HuH-7.5 (cell line): ENCODE measurements around the gene SECTM1.

Experiments
- DNase-seq: peaks from one replicate; pipeline ENCODE4 v3.0.0; 2011; ENCODE audit warnings: low spot score

The SECTM1 gene

GRCh38 chr17:82327757-82328140 lies 5.8 kb downstream of the SECTM1 start:
- DNase-seq = no peak

GRCh38 chr17:82327289-82327688 lies 6.3 kb downstream of the SECTM1 start:
- DNase-seq = no peak

DNA sequence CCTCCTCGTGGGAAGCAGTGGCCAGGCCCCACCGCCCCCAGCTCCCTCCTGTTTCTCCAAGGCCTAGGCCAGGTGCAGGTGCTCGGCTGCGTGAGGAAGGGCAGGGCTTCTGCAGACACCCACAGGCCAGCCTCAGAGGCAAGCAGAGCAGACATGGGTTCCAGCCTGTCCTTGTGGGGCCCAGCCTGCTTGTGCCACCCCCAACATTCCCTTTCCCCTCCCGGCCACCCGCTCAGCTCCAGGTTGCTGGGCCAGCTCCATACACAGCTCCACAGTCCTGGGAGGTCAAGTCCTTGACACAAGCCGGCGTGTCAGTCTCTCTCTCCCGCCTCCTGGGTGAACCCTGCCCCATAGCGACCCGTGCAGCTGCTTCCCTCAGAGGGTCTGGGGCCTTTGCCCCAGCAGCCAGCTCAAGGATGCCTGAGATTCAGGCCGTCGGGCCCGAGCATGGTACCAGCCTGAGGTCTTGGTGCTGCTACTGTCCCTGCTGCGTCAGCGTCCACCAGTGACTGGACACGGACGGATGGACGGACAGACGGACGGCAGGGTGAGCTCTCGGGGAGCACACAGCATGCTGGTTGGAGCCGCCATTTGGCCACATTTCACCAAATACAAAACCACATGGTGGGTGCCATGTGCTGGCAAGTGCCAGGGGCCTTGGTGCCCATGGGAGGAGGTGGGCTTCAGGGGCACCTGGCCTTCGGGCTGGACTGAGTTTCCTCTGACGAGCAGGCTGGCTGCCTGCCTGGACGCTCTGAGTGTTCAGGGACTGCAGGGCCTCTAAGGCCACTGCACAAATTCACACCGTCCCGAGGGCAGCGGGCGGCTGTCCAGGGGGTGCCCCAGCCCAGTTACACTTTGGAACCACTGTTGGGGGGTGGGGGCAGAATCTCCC lies 8.0 kb downstream of the SECTM1 start:
- no peak for DNase-seq

DNA sequence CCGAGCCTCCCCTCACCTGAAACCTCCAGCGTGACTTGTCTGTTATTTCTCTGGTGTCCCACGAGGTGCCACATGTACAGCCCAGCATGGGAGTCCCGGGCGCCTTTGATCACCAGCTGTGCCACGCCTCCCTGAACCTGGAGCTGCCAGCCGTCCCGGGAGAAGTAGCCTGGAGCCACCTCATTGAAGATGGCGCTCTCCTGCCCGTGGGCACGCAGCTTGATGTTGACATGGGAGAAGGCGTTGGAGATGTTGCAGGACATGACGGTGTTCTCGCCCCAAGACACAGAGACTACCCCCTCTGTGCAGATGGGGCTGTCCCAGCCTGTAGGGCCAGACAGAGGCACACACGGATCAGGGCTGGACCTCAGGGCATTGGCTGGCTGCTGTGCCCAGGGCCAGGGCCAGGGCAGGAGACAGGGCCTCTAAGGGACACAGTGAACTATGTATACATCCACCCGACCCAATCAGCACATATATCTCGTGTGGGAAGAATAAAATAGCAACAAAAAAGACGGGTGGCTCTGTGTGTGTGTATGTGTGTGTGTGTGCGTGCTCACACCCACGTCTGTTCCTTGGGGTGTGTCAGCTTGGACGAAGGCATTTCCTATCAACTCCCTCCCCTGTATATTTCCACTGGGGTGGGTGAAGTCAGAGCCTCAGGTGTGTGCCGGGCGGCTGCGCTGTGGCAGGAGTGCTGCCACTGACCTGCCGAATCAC lies 8.8 kb downstream of the SECTM1 start:
- no peak for DNase-seq

DNA sequence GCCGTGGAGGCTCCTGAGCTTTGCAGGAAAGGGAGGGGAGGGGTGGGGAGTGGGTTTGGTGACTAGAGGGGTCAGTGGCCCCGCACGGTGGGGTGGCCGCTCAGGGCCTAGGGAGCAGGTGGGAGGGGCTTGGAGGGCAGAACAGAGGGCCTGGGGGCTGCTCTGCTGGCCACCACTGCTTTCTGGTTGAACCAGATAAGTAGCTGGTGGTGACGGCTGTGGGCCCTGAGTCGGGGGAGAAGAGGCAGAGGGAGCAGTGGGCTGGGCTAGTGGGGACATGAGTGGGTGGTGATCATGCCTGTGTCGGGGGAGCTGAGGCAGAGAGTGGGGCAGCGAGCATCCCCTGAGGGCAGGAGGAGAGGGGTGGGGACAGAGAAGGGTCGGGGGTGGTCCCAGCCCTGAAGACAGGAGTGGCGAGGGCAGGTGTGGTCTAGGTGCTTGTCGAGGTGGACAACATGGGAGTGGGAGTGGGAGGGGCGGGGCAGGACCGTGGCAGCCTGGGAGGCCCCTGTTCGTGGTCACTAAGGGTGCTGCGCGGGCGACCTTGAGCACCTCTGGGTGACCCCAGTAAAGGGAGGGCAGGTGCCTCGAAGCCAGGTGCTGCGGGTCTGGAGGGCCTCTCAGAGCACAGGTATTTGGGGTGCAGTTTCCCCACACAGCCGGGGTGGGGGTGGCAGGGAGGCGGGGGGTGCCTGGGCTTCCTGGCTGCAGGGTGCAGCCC lies 9.9 kb downstream of the SECTM1 start:
- DNase-seq = no peak

DNA sequence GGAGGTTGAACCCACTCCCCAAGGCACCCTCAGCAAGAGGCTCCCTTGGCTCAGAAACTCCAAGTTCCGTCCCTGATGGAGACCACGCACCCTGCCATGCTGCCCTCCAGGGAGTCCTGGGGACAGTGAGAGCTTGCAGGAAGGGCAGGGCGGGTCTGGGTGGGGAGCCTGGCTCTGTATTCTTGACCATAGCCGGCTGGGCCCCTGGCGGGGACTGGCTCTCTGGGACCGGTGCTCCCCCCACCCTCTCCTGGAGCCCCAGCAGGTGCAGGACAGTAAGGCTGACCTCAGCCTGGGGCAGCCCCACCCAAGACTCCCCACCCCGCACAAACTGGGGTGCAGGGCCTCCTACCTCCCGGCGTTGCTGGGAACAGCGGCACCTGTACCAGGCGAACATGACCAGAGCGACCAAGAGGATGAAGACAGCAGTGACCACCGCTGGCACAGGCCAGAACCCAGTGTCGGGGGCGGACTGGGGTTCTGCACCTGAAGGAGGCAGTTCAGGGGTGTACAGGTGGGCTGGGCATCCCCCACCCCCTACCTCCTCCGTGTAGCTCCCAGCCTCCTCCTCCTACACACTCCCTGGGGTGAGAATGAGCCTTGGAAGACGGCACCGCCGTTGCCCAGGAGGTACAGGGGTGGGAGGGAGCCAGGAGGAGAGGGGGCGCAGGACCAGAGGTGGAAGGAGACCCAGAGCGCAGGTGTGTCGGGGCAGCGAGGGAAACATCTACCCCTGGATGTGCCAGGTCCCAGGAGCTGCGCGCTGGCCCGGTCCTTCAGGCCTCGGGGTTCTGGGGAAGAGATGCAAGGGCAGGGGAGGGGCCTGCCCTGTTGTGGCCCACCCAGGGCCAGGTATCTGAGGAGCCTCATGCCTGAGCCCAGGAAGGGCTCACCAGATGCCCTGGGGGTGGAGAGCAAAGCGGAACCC lies 10.8 kb downstream of the SECTM1 start:
- no peak for DNase-seq

DNA sequence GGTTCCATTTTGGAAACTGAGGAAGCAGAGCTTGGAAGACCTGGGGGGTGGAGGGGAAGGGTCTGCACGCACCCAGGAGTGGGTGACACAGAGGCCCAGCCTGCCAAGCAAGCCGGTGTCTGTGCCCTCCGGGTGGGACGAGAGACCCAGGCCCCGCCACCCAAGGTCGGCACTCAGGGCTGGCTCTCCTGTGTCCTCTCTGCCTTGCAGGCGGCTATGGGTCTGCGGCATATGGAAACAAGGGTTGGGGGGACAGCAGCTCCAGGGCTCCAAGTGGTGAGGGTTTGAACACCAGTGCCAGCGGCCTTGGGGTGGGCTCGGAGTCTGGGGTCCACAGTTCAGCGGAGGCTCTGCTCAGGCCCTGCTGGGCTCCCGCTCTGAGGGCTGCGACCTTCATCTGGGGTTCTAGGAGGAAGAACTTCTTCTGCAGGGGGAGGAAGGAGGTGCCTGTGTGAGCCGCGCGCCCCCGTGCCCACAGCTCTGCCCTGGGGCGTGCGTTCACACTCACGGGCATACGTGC lies 11.6 kb downstream of the SECTM1 start:
- no peak for DNase-seq

GRCh38 chr17:82320956-82321927 lies 12.3 kb downstream of the SECTM1 start:
- DNase-seq = peak; percentile 81

DNA sequence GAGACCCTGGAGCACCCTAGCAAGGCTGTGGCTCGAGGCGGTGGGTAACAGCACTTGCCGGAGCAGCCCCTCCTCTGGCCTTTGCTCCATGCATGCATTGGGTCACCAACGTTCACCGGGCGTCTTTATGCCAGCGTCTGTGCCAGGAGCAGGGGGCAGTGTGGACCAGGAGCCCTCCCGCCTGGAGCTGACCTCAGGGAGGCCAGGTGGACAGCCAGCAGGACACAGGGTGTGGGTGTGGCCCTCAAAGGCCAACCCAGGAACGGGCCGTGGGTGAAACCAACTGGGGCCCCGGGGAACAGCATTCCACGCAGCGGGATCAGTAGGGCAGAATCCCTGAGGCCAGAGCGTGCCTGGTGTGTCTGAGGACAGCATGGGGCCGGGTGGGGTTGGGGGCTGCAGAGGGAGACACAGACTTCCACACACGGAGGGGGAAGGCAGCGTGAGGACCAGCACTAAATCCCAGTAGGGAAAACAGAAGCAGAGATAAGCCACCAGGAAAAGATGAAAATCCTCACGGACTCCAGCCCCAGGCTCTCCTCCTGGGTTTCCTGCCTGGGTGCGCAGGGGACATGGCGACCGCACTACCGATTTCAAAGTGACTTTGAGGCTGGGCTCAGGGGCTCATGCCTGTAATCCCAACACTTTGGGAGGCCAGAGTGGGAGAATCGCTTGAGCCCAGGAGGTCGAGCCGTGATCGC lies 13.3 kb downstream of the SECTM1 start:
- peak; percentile 73 for DNase-seq

DNA sequence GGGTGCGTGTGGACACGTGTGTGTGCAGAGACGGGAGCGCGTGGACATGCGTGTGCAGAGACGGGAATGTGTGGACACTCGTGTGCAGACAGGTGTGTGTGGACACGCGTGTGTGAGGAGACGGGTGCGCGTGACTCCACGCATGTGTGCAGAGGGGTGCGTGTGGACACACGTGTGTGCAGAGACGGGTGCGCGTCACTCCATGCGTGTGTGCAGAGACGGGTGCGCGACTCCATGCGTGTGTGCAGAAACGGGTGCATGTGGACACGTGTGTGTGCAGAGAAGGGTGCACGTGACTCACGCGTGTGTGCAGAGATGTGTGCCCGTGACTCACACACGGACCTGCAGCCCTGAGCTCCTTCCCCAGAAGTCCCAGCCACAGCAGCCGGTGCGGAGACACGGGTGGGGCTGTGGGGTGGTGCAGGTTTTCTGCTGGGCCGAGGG lies 13.9 kb downstream of the SECTM1 start:
- no peak for DNase-seq

DNA sequence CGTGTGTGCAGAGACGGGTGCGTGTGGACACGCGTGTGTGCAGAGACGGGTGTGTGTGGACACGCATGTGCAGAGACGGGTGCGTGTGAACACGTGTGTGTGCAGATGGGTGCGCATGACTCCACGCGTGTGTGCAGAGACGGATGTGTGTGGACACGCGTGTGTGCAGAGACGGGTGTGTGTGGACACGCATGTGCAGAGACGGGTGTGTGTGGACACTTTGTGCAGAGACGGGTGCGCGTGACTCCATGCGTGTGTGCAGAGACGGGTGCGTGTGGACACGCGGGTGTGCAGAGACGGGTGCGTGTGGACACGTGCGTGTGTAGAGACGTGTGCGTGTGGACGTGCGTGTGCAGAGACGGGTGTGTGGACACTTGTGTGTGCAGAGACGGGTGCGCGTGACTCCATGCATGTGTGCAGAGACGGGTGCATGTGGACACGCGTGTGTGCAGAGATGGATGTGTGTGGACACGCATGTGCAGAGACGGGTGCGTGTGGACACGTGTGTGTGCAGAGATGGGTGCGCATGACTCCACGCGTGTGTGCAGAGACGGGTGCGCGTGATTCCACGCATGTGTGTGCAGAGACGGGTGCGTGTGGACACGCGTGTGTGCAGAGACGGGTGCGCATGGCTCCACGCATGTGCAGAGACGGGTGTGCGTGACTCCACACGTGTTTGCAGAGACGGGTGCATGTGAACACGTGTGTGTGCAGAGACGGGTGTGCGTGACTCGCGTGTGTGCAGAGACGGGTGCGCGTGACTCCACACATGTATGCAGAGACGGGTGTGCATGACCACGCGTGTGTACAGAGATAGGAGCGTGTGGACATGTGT lies 14.6 kb downstream of the SECTM1 start:
- DNase-seq = no peak

GRCh38 chr17:82318169-82318498 lies 15.4 kb downstream of the SECTM1 start:
- no peak for DNase-seq

DNA sequence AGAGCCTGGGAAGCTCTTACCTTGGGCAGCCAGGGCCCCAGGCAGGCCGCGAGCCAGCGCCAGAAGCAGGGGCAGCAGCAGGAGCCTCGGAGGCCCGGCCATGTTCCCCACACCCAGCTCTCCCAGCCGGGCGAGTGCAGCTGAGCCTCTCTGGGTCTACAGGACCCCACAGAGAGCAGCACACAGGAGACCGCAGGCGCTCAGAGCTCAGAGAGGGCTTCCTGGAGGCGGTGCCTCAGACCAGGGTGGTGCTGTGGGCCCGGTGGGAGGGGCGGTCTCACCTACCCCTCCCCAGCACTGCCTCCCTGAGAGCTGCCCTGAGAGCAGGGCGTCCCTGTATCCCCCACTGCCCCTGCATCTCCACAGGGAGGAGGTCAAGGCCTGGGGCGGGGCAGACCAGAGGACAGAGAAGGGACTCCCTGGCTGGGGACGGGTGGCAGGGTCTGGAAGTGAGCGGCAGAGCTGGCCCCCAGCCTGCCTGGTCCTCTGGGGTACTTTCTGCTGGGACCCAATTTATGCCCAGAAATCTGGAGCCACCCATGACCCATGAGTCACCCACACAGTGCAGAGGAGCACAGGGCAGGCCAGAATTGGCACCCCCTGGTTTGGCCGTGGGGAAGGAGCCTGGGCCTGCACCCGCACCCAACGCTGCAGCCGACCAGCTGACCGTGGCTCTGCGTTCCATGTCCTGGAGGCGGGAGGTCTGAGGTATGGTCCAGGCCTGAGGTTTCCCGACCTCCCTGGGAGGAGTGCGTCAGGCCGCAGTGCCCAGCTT lies 16.0 kb downstream of the SECTM1 start, which contains the start of gene CD7:
TSS of gene CD7 (minus strand) at position 215 of the 775 bp plus-strand sequence. CDS start at position 102, 113 bp downstream.
- DNase-seq = no peak

- DNase-seq = no peak
Observed at GRCh38 chr17:82316651-82317393, 16.7 kb downstream of the SECTM1 start.

GRCh38 chr17:82315703-82316358 lies 17.7 kb downstream of the SECTM1 start:
- DNase-seq = no peak
